GM21515 (cell line): ENCODE results near the gene ASIC1.

Experiments
- ATAC-seq: cut with Tn5 transposase; IDR thresholded peaks from one replicate; pipeline ENCODE4 v1.9.1; 2021; ENCODE audit not compliant: unreplicated experiment

Gene ASIC1

DNA sequence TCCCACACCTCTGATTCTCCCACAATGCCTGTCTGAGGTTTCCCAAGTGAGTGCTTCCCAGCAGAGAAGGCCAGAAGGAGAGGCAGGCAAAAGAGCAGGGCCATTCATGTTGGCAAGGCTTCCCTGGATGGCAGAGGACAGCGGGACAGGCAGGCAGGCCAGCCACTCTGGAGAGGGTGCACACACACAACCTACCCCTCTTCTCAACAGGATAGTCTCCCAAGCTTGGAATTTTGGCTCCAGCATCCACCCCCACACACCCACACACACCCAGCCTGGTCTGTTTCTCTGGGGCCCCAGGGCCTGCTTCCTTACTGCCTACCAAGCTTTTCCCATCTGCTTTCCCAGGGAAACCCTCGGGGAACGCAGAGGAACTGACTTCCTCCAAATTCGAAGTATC is 16.7 kb upstream of the ASIC1 start:
- no peak for ATAC-seq

DNA sequence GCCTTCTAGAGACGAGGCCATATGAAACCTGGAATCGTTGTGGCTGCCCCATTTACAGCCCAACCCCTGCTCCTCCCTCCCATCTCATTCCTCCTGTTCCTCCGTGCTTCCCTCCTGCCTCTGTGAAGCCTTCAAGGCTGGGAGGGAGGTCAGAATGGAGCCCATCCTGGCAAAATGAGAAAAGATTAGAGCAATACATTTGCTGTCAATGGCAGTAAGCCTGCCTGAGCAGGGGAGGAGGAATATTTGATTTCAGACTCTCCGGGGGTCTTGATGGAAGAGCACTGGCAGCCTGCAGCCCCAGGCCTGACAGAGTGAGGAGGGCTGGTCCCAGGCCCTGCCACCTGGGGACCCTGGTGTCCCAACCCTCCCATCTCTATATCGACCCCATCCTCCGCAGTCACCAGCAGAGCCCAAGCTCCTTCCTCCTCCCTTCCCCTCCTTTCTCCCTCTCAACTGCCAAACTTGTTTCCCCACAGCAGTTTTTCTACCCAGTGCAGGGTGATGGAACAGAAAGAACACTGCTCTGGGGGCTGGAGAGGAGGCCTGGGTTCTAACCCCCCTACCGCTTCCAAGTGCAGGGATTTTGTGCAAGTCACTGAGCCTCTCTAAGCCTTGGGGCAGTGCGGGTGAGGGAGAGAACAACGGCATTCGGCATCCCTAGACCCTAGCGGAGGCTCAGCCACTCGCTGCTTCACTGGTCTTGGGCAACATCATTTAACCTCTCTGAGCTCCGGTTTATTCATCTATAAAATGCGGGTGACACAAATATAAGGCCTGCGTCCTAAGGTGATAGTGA is 16.1 kb upstream of the ASIC1 start:
- no peak for ATAC-seq

GRCh38 chr12:50041962-50042361 is 15.4 kb upstream of the ASIC1 start:
- no peak for ATAC-seq

- ATAC-seq: no peak
Observed at GRCh38 chr12:50042693-50043092, 14.7 kb upstream of the ASIC1 start.

DNA sequence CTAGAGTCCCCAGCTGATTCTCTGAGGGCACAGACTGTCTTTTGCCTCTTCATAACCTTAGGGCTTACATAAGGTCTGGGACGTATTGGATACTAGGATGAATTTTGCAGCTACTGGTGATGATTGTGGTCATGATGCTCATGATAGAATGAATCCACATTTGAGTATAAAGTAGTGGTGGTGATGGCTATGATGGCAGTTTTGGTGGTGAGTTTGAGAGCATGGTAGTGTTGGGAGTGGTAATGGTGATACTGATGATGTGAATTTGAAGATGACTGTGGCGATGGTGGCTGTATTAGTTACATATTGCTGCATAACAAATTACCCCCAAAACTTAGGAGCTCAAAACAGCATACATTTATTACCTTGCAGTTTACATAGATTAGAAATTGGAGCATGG is 14.1 kb upstream of the ASIC1 start:
- ATAC-seq: no peak

DNA sequence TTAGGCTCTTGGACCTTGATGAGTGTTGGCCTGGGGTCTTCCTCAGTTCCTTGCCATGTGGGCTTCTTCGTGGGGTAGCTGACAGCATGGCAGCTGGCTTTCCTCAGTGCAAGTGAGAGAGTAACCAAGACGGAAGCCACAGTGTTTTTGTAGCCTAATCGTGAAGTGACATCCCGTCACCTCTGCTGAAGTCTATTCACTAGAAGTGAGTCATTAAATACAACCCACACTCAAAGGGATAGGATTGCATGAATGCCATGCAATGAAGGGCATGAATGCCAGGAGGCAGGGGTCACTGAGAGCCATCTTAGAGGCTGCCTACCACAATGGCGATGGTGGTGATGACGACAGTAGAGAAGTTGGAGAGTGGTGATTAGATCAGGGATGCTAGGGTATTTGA is 13.5 kb upstream of the ASIC1 start:
- ATAC-seq: no peak

- no peak for ATAC-seq
Observed at GRCh38 chr12:50047693-50048250, 9.6 kb upstream of the ASIC1 start.

DNA sequence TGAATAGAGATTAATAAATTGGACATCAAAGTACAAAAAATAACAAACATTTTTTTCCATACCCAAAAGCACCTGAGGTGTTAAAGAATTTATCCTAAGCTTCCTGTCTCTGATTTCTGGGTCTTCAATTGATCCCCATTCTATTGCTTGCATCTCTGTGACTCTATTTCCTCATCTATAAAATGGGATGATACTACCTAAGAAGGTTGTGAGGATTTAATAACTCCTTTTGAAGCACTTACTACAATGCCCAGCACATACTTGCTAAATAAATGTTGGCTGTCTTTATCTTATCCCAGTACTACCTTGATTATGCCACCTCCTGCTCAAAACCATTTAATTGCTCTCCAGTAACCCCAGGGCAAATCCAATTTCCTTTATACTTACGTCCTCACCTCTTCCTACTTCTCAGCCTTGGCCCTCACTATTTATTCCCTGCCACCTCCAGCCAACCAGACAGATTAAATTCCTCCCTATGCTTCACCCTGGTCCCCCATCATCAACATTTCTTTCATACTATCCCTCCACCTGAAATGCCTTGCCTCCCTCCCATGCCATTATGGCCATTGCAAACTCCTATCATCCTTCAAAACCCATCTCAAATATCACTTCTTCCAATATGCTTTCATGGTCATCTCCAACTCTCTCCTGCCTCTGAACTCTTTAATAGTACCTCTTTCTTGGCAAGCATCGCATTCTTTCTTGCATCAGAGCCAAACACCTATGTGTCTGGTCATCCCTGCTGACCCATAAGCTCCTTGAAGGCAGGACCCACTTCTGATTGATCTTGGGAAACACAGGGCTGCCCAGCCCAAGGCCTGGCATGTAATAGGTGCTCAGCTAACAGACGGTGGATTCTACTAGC is 7.9 kb upstream of the ASIC1 start:
- no peak for ATAC-seq

- no peak for ATAC-seq
Observed at GRCh38 chr12:50050119-50050385, 7.3 kb upstream of the ASIC1 start.

- ATAC-seq: no peak
Observed at GRCh38 chr12:50050410-50051098, 6.8 kb upstream of the ASIC1 start.

DNA sequence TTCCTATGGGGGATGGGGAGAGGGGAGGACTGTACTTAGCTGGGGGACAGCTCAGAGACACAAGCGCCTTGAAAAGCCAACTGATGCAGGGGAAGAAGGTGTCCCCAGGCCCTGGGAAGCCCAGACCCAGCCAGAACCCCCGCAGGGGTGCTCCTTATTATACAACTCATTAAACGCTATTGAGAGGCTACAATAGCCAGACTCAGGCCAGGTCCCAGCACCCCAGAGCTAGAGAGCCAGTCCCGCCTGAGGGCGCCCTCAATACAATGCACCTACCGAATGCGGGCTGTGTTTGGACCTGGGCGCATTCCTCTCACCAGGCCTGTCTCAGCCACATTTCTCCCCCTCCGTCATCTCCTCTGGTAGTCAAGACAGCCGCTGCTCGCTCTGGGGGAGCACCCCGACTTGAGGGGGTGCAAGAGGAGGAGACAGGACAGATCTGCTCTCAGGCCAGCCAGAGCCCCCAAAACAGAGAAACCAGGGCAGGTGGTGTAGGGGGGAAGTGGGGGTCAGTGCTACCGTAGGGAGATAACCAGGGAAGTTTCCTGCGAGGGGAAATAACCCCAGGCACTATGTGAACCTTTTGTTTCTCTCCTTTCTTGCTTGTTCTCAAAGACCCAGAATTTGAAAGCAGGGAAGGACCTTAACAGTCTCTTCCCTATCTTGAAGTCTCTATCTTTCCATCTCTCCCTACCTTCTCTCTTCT is 6.1 kb upstream of the ASIC1 start:
- no peak for ATAC-seq

DNA sequence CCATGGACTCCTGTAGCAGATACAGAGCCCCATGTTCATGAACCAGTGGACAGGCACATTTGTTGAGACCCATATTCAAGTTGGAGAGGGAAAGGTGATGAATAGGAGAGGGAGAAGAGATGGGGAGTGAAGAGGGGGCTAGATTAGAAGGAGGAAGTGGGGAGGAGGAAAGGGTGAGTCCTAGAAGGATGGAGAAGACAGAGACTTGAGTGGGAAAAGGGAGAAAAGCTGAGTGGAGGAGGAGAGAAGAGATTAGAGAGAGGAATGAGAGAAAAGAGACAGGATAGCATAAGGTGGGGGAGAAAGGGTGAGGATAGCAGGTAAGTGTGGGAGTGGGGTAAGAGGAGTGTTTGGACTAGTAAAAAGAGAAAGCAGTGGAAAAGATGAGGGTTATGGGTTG is 4.9 kb upstream of the ASIC1 start:
- no peak for ATAC-seq

DNA sequence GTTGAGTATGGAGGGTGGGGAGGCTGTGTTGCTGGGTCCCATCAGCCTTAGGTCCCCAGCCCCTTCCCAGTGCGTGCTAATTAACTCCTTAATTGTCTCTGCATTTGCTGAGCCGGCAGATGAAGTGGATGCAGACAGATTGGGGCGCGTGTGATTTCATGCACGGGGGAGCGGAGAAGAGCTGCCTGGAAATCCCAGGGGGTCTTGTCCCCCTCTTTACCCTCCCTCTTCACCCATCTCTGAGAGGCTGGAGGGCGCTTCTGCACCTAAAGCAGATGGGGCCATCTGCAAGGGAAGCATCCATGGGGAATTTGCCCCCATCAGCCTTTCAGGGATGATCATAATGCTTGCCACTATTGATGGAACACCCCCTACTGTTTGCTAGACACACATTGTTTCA is 4.4 kb upstream of the ASIC1 start:
- no peak for ATAC-seq

GRCh38 chr12:50053583-50053982 is 3.8 kb upstream of the ASIC1 start:
- ATAC-seq: no peak

GRCh38 chr12:50055831-50056638 is 1.4 kb upstream of the ASIC1 start:
- ATAC-seq: no peak

- no peak for ATAC-seq
Observed at GRCh38 chr12:50056639-50056976, 788 bp upstream of the ASIC1 start.

- ATAC-seq: no peak
Observed at GRCh38 chr12:50057896-50058670, 687 bp downstream of the ASIC1 start.

- ATAC-seq: no peak
Observed at GRCh38 chr12:50058743-50059312, 1.4 kb downstream of the ASIC1 start.

DNA sequence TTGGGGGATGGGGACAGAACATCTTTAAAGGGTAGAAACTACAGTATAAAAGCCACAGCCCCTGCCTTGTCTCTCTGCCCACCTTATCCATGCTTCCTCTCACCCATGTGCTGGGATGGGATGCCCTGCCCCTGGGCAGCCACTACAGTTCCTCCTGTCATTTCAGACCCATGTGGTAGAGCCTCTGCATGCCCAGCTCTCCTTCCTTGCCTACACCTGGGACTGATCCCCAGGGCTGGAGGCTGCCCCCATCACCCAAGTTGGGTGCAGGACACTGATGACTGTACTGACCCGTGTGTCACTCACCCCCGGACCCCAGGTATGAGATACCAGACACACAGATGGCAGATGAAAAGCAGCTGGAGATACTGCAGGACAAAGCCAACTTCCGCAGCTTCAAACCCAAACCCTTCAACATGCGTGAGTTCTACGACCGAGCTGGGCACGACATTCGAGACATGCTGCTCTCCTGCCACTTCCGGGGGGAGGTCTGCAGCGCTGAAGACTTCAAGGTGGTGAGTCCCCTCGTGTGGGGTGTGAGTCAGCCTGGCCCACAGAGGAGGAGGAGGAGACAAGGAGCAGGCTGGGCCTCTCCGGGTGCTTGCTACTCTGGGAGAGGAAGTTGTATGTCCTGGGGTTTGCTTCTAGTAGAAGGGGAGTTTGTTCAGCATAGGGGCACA is 2.2 kb downstream of the ASIC1 start:
- no peak for ATAC-seq
